ENCODE data around the gene TRPM3.

Gene TRPM3

GRCh38 chr9:70813141-70813540 is 308.3 kb downstream of the TRPM3 start:
- no peak for TF ChIP-seq CTCF (IDR thresholded peaks at IDR 0.05; ENCODE audit: extremely low read depth, missing control alignments)
- no peak for DNase-seq (ENCODE audit: low spot score)

GRCh38 chr9:70811638-70812037 is 309.8 kb downstream of the TRPM3 start:
- DNase-seq (ENCODE audit: low spot score): no peak
- no peak for TF ChIP-seq CTCF (IDR thresholded peaks at IDR 0.05; ENCODE audit: extremely low read depth, missing control alignments)

DNA sequence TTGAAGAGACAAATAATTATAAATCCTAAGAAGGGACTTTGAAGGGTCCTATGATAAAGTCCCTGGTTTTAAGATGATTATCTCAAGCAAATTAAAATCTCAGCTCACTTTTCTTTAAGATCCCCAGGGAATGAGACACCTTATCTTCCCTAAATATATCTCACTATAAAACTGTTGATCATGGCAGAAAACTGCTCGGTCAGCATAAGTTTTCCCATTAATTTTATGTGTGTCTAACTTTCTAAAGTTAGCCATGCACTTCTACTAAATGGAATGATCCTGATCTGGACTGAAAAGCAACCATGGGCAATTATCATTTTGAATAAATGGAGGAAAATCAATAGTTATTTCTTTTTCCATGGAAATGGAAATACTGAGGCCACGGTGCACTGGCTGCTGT is 314.5 kb downstream of the TRPM3 start:
- TF ChIP-seq CTCF (IDR thresholded peaks at IDR 0.05; ENCODE audit: extremely low read depth, missing control alignments): no peak
- DNase-seq (ENCODE audit: low spot score): no peak

- DNase-seq (ENCODE audit: low spot score): no peak
- no peak for TF ChIP-seq CTCF (IDR thresholded peaks at IDR 0.05; ENCODE audit: extremely low read depth, missing control alignments)
Measured at GRCh38 chr9:70805949-70806348, 315.5 kb downstream of the TRPM3 start.

DNA sequence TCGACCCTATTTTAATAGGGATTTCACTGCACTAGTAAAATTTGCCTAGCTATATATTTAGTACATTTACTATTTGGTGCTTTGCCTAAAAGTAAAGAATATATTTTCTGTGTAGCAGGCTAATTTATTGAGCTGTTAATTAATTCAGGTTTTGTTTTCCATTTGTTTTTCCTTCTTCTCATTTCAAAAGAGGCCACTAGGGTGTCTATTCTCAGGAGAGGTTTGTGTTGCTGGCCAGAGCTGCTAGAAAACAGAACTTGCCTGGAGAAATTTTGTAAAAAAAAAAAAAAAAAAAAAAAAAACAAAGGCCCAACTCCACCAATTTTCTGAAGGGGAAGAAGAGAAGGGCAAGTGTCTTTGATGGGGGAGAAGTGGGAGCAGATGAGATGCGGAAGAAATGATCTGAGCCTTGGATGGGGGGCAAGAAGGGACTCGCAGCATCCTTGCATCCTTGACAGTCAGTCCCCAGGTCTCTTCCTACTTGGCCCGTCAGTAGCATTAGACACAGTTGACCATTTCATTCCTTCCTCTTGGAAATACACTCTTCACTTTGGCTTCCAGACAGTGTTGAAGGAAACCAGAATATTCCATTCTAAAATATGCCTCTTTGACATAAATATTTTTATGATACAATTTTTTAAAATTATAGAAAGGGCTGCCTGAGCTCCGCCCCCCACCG is 318.5 kb downstream of the TRPM3 start:
- TF ChIP-seq CTCF (IDR thresholded peaks at IDR 0.05; ENCODE audit: extremely low read depth, missing control alignments): no peak
- DNase-seq (ENCODE audit: low spot score): no peak

- DNase-seq (ENCODE audit: low spot score): no peak
- no peak for TF ChIP-seq CTCF (IDR thresholded peaks at IDR 0.05; ENCODE audit: extremely low read depth, missing control alignments)
Measured at GRCh38 chr9:70802206-70802605, 319.2 kb downstream of the TRPM3 start.

- no peak for TF ChIP-seq CTCF (IDR thresholded peaks at IDR 0.05; ENCODE audit: extremely low read depth, missing control alignments)
- DNase-seq (ENCODE audit: low spot score): no peak
Measured at GRCh38 chr9:70801181-70801829, 320.1 kb downstream of the TRPM3 start.

All from GM20000 (cell line).